NOMO-1 (cell line): ENCODE results near the gene DOCK4.

Experiments
- DNase-seq, 2 experiments: peaks; one replicate each; lab custom pipeline; 2025; ENCODE audit not compliant: unreplicated experiment in 2 of 2; lab: John Stamatoyannopoulos, UW

Gene DOCK4

DNA sequence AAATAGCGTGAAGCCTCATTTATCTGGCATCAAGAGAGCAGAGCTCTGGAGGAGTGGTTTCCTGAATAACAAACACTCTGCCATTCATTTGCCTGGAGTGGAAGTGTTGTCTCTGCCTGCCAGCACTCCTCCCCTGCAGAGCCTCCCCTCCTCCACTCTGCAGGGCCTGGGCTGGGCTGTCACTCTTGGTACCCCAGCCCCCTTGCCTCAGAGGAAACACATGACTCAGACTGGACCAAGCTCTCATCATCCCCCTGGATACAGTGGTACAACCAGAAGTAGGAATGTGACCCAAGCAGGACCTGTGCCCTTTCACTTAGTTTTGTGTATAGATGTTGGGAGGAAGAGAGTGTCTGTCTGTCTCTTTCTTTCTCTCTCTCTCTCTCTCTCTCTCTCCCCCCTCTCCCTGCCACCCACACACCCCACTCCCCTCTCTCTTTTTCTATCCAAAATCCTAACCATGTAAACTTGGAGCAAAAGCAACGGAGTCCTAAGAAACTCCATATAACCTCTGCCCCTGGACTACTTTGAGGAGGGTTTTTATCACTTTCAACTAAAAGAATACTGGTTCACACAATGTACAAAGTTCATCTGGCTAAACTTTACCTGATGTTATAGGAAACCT, 43.9 kb downstream of the DOCK4 start:
- DNase-seq: no peak

GRCh38 chr7:112161253-112162141, 44.7 kb downstream of the DOCK4 start:
- no peak for DNase-seq

DNA sequence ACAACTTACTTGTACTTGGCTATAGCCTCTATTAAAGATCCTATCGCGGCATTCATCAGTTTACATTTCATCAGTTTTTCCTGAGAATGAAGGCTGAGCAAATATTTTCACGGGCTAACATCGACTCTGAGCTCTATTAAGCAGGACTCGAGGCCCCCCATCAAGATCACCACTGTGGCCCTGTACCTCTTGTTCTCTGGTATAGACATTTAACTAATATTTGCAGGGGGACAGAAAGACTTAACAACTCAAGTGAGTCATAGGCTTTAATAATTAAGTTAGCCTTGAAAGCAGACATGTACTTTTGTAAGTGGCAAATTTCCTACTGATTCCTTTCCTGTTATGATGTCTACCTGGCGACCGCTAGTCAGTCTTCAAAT, 45.4 kb downstream of the DOCK4 start:
- DNase-seq: no peak

- DNase-seq: no peak
Observed at GRCh38 chr7:112160130-112160770, 45.9 kb downstream of the DOCK4 start.

- DNase-seq: peak; percentile 3 to 67
Observed at GRCh38 chr7:112159351-112159750, 46.8 kb downstream of the DOCK4 start.

DNA sequence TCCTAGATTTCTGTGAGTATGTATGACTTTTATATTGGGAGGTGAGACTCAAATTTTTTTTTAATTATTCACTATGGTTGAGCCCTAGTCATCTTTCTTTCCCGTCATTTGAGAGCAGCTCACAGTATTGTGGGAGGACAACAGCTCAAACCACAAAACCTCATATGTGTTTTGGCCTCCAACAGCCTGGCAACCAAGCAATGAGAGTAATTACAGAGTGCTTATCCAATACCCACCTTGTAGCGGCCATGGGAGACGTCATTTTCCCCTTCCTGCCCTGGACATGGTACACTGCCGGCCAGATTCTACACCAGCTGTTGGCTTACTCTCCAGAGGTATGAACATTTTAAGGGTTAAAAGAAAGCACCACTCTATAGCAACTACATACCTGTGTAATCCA, 49.1 kb downstream of the DOCK4 start:
- no peak for DNase-seq

GRCh38 chr7:112156412-112156811, 49.8 kb downstream of the DOCK4 start:
- no peak for DNase-seq

- no peak for DNase-seq
Observed at GRCh38 chr7:112154690-112155089, 51.5 kb downstream of the DOCK4 start.

DNA sequence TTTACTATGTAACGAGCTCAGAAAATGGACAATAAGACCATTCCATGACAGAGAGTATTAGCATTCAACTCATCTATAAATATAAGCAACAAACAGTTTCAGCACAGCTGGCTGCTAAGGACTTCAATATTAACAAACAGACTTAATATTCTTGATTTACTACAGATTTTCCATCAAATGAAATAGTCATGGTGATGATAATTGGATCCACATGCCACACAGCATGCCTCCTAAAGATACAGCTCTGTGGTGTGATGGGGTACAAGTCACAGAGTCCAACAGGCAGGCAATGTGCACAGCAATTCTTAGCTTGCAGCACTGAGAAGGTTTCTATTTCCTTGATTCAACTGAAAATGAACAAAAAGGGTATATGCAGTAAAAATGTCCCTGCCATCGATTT, 54.0 kb downstream of the DOCK4 start:
- DNase-seq: no peak

GRCh38 chr7:112150823-112151641, 55.2 kb downstream of the DOCK4 start:
- DNase-seq: no peak

GRCh38 chr7:112149734-112150133, 56.5 kb downstream of the DOCK4 start:
- no peak for DNase-seq

GRCh38 chr7:112147793-112148361, 58.3 kb downstream of the DOCK4 start:
- DNase-seq: no peak

- no peak for DNase-seq
Observed at GRCh38 chr7:112145206-112145605, 61.0 kb downstream of the DOCK4 start.

- no peak for DNase-seq
Observed at GRCh38 chr7:112144284-112145059, 61.7 kb downstream of the DOCK4 start.

DNA sequence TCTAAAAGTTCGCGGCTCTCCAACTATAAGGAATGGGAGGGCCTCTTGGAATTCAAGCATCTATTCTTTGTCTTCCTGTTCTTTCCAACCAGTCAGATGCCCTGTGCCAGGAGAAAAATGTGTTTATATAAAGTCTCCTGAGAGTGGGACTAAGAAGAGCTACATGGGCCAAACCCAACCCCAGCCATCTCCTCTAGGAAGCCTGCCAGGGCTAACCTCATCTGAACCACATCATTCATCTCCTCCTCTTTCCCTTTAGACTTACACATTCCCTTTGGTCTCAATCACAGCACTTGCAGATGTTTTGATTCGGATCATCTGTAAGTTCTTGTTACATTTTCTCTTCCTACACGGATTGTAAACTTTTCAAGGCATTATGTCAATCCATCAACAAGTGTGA, 62.6 kb downstream of the DOCK4 start:
- DNase-seq: no peak

GRCh38 chr7:112143136-112143535, 63.1 kb downstream of the DOCK4 start:
- DNase-seq: no peak

DNA sequence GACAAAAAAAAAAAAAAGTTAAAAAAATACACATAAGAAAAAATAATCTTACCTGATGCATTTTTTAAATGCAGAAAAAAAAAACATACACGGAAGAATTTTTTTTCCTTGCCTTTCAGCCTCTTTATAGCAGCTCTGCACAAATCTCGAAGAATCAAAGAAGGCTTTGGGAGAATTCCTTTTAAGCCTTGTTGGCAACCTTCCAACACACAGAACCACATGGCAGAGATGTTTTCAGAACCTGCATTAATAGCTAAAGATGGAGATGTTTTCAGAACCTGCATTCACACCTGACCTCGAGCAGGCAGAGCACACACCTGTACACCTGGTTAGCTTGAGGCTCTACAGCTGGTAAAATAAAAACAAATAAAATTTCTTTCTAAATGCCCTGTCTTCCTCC, 65.6 kb downstream of the DOCK4 start:
- no peak for DNase-seq

DNA sequence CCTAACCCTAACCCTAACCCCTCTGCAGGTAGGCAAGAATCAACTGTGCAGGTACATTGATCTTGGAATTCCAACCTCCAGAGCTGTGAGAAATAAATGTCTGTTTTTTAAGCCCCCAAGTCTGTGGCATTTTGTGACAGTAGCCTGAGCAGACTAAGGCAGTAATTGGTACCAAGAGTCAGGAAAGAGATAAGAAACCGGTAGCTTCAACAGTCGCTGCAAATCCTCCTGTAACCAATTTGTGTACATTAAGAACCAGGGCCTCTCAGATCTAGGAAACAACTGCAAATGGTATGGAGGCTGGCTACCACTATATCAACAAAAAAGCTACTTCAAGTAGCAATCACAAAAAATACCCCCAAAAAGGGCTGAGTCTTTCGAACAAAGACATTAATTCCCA, 67.3 kb downstream of the DOCK4 start:
- DNase-seq: no peak

GRCh38 chr7:112138325-112138852, 67.8 kb downstream of the DOCK4 start:
- no peak for DNase-seq
